GM19023 (cell line): ENCODE results near the gene MRPS31.
"Not testable (repeated sequence)": the region's sequence is repeated elsewhere in the genome, so short reads cannot be mapped to it uniquely, and the experiment has no call there.

Experiments used
- ATAC-seq: cut with Tn5 transposase; IDR thresholded peaks from one replicate; pipeline ENCODE4 v1.9.1; 2021; ENCODE audit warnings: mild to moderate bottlenecking, moderate library complexity; ENCODE audit not compliant: unreplicated experiment

MRPS31 gene

GRCh38 chr13:40764587-40765403, 6.2 kb downstream of the MRPS31 start:
- no peak for ATAC-seq

DNA sequence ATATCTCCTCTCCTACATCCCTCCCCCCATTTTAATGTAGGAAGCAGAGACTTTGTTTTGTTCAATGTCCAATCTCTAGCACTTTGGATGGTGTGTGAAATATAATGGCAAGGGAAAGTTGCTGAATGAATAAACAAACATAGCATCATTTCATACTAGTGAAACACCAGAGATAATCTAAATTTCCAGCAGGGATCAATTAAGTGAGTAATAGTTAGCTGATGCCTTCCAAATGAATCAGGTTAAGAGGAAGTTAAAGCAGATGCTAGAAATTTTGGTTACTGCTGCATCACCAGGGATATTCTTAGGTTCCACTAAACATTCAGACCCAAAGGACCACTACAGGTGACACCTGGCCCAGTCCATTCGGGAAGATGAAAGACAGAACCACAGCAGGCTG, 8.1 kb downstream of the MRPS31 start:
- no peak for ATAC-seq

DNA sequence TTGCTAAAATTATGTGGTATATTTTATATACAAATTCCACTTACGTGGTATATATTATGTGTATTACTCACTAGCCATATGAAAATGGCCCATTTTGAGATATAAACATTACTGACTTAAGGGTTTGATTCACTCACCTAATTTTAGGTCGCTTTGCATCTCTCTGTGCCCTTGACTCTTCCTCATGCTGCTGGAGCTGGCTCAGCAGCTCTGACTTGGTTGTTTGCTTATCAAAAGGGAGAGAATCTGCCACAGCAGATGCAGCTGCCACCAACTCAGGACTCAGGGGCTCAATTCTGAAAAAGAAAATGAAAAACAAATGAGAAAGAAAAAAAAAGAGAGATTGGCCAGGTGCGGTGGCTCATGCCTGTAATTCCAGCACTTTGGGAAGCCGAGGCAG, 12.2 kb downstream of the MRPS31 start:
- peak; percentile 51 for ATAC-seq

GRCh38 chr13:40756042-40756441, 14.9 kb downstream of the MRPS31 start:
- ATAC-seq, result no peak

DNA sequence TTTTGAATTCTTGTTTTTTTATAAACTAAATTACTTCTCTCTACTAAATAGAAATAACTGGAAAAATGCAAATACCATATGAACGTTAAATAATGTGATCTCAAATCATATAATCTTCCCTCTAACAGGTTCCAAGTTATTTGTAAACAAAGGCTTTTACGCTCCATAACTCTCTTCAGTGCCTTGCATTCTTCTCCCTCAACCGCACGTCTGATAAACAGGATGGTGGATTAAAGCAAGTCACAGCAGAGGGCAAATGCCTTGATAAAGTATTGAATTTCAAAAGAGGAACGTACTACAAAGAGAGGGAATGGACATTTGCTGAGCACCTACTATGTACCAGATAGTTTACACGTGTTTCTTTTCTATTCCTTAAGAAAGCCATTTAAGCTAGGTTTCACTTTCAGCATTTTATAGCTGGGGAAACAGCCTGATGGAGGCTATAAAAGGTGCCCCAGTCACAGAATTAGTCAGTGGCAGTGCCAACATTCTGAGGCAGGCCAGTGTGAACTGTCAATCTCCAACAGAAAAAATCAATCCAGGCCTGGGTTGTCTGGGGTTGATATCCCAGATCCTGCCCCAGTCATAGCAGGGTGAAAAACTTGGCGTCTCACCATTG, 15.8 kb downstream of the MRPS31 start:
- no peak for ATAC-seq

GRCh38 chr13:40749327-40749726, 21.7 kb downstream of the MRPS31 start:
- ATAC-seq, result no peak

GRCh38 chr13:40735232-40735548, 35.8 kb downstream of the MRPS31 start:
- ATAC-seq, result not testable (repeated sequence)

DNA sequence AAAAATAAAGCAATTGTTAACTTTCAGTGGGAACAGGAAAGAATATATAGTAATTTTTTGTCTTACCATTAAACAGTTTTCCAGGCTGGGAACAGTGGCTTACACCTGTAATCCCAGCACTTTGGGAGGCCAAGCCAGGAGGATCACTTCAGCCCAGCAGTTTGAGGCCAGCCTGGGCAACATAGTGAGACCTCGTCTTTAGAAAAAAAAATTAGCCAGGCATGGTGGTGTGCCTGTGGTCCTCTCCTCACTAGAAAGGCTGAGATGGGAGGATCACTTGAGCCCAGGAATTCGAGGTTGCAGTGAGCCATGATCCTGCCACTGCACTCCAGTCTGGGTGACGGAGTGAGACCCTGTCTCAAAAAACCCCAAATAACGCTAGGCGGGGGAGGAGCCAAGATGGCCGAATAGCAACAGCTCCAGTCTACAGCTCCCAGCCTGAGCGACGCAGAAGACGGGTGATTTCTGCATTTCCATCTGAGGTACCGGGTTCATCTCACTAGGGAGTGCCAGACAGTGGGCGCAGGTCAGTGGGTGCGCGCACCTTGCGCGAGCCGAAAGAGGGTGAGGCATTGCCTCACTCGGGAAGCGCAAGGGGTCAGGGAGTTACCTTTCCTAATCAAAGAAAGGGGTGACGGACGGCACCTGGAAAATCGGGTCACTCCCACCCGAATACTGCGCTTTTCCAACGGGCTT, 36.3 kb downstream of the MRPS31 start:
- not testable (repeated sequence) for ATAC-seq

DNA sequence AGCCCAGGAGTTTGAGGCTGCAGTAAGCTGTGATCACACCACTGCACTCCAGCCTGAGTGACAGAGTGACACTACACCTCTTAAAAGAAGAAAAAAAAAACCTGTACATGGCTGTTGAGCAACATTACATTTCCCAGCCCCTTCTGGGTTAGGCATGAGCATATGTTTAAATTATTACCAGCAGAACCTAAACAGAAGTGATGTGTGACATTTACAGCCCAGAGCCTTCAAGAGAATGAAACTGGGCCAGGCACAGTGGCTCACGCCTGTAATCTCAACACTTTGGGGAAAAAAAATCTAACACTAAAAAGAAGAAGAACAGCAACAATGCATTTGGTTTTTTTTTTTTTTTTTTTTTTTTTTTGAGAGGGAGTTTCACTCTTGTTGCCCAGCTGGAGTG, 38.3 kb downstream of the MRPS31 start:
- ATAC-seq, result no peak

DNA sequence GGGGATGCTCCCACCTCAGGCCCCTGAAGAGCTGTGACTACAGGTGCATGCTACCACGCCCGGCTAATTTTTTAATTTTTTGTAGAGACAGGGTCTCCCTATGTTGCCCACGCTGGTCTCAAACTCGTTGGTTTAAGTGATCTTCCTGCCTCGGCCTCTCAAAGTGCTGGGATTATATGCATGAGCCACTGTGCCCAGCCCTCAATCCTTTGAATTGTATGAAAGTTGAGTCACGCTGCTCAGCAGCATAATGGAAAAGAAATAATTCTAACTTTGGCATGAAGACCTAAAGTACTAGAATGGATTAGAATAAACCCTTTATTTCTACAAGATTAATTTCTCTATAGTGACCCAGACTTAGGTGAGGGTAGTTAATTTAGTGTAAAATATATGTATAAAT, 42.4 kb downstream of the MRPS31 start:
- ATAC-seq, result no peak

- ATAC-seq, result not testable (repeated sequence)
These were observed 56.6 kb downstream of the MRPS31 start for GRCh38 chr13:40714433-40714832.

- no peak for ATAC-seq
These were observed 64.6 kb downstream of the MRPS31 start for GRCh38 chr13:40706439-40706838.

DNA sequence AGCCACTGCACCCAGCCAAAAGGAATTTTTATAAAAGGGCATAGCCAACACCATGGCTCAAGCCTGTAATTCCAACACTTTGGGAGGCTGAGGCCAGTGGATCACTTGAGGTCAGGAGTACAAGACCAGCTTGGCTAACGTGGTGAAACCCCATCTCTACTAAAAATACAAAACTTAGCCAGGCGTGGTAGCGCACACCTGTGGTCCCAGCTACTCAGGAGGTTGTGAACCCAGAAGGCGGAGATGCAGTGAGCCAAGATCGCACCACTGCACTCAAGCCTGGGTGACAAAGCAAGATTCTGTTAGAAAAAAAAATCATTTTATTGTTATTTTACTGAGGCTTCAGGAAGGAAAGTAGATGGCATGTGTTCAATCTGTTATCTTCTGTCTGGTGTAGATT, 73.3 kb downstream of the MRPS31 start:
- peak; percentile 70 for ATAC-seq

GRCh38 chr13:40694426-40694825, 76.6 kb downstream of the MRPS31 start:
- ATAC-seq, result no peak

- peak; percentile 61 for ATAC-seq
These were observed 78.0 kb downstream of the MRPS31 start for GRCh38 chr13:40692946-40693345.

GRCh38 chr13:40688781-40689180, 82.2 kb downstream of the MRPS31 start:
- ATAC-seq, result no peak

GRCh38 chr13:40682449-40683240, 88.3 kb downstream of the MRPS31 start:
- no peak for ATAC-seq

- ATAC-seq, result no peak
These were observed 89.4 kb downstream of the MRPS31 start for GRCh38 chr13:40681341-40682146.

DNA sequence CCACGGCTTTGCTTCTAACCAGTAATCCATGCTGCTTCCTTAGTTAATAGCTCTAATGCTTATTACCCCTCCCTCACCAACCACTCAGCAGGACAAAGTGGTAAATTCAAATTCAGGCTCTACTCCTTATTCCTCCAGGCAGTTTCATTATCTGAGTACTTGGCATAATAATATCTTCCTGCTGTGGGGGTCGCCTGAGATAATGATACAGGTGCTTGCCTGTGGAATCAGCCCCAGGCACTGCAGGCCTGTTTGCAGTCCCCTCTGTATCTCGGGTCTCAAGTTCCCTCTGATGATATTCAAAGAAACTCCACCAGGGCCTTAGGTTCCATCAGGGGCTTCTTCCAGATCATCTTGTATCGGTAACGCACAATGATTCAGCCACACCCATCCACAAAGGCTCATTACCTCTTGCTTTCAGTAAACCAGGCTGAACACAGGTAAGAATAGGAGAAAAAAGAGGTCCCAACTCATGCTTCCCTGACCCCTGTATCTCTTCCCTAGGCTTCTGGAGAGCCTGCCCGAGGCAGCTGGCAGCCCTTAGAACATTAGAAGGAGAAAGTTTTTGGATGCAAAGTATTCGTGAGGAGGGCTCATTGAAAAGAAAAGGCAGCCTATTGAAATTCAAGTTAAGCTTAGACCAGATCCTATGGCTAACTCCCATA, 90.2 kb downstream of the MRPS31 start:
- no peak for ATAC-seq

- no peak for ATAC-seq
These were observed 91.5 kb downstream of the MRPS31 start for GRCh38 chr13:40679480-40679985.
